TTC549 (cell line): ENCODE results near the gene CA4.
"Not testable (repeated sequence)": the region's sequence is repeated elsewhere in the genome, so short reads cannot be mapped to it uniquely, and the experiment has no call there.

Experiments used
- FAIRE-seq: peaks from 2 replicates; lab custom pipeline; 2012; peaks lifted over from hg19 to GRCh38; lab: Jason Lieb, UNC

Gene CA4

GRCh38 chr17:60155815-60156214, 6.0 kb downstream of the CA4 start:
- no peak for FAIRE-seq

- FAIRE-seq = no peak
These were observed 7.0 kb downstream of the CA4 start for GRCh38 chr17:60156746-60157145.

DNA sequence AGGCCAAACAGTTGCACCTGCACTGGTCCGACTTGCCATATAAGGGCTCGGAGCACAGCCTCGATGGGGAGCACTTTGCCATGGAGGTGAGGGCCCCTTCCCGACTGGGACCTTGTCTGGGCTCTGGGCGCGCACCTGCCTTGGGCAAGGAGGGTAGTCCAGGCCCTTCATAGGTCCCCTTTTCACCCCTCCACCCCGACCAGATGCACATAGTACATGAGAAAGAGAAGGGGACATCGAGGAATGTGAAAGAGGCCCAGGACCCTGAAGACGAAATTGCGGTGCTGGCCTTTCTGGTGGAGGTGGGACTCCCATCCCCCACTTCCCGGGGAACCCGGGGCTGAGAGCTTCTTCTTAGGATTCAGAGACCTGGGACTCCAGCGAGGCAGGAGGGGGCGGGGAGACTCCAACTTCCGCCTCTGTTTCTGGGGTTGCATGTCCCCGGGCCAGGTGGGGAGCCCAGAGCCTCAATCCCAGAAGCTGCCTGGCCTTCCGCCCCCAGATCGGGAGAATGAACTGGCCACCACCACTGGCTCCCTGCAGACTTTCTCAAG, 7.8 kb downstream of the CA4 start:
- no peak for FAIRE-seq

GRCh38 chr17:60158751-60159478, 9.1 kb downstream of the CA4 start:
- no peak for FAIRE-seq

DNA sequence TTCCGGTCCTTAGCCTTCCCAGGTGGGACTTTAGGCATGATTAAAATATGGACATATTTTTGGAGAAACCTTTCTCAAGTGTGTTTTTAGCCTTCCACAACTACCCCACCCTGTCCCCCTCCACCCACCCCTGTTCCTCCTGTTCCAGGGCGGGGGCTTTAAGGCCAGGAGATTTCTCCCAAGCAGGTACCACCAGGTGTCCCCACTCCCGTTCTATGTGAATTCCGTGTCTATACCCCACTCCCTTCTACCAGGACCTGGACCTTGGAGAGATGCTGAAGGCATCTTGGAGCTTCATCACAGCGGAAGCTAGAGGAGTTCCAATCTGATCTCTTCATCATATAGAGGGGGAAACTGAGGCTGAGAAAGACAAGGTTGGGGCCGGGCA, 9.7 kb downstream of the CA4 start:
- no peak for FAIRE-seq

GRCh38 chr17:60160829-60161501, 11.2 kb downstream of the CA4 start:
- FAIRE-seq = no peak

DNA sequence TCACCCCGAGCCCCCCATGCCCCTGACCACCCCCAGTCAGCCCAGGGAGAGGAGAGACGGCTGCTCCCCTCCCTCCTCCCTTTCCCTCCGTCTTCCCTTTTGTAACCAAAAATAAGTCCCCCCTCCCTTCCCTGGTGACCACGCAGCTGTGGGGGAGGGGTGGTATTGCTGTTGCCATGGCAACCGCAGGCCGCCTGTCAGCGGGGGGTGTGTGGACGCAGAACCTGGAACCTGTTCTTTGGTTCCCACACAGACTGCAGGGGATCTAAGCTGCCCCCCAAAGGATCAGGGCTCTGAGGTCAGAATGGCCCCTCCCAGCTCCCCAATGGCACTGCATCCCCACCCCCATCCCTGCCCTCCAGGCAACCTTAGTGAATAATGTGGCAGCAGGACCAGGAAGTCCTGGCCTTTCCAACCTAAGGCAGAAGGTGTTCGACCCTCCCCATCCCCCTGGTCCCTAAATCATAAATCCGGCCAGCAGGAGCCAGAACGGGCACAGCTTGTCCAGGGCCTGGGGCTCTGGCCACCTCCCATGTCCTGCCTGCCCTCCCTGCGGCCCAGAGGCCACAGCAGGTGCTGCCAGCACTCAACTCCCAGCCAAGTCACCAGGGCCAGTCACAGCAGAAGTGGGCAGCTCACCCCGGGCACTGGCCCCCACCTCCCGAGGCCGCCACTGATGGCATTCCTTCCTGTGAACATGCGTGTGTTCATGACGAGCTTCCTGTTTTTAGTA, 12.0 kb downstream of the CA4 start:
- no peak for FAIRE-seq

GRCh38 chr17:60163108-60163784, 13.5 kb downstream of the CA4 start:
- FAIRE-seq = no peak

DNA sequence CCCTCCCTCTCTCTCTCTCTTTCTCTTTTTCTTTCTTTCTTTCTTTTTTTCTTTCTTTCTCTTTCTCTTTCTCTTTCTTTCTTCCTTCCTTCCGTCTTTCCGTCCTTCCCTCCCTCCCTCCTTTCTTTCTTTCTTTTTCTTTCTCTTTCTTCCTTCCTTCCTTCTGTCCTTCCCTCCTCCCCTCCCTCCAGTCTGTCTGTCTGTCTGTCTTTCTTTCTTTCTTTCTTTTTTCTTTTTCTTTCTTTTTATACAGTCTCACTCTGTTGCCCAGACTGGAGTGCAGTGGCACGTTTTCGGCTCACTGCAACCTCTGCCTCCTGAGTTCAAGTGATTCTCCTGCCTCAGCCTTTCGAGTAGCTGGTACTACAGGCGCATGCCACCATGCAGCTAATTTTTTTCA, 14.4 kb downstream of the CA4 start:
- FAIRE-seq = no peak

GRCh38 chr17:60164697-60165096, 14.9 kb downstream of the CA4 start:
- FAIRE-seq = no peak

DNA sequence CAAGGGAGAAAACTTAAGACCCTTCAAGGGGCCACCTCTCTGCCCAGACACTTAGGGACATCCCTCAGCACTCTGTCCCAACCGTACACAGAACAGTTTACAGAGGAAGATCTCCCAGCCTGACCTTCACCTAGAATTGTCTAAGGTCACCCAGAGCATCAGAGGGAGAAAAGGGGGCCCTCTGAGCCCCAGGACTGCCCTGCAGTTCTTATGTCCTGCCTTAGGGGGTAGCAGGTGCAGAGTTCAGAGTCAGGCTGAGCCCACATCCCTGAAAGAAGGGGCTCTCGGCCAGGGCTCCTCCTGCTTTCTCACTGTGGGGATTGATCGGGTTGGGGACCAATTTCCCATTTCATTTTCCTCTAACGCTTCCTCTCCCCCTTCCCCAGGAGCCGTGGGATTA, 15.4 kb downstream of the CA4 start:
- FAIRE-seq = no peak

DNA sequence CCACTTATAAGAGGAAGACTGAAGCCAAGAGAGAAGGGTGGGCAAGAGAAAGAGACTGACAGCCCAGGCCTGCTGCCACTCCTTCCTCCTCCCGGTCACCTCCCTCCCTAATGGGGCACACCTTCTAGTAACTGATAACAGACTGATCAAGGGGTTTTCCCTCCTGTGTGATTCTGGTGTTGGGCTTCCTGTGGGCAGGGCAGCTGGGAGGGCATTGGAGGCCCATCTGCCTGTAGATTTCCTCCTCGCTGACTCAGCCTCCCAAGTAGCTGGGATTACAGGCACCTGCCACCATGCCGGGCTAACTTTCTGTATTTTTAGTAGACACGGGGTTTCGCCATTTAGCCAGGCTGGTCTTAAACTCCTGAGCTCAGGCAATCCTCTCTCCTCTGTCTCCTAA, 16.2 kb downstream of the CA4 start:
- no peak for FAIRE-seq

DNA sequence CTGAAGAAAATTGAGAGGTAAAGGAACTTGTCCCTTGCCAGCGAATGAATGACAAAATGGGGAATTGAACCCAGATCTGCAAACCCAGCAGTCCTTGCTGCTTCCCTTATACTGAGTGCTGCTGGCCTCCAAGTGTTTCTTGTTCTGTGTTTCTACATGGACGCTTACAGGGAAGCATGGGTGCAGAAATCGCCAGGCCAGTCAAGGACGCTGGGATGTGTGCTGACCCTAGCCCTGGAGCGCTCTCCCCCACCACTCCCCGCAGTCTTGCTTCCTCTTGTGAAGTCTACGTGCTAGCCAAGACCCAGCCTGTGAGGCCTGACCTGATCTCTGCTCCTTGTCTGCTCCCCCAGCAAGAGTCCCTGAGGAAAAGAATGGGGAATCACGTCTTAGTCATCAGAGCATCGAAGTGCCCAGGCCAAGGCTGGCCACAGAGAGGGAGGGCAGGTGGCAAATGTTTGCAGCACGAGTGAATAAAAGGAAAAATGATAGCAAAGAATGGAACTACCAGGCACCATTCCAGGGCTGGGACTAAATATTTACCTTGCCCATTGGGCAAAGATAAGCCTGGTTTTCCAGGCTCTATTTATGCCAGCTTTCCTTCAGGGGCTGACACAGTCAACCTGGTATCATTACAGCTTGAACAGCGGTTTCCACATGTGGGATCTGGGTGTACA, 17.4 kb downstream of the CA4 start:
- no peak for FAIRE-seq

GRCh38 chr17:60168654-60169053, 18.9 kb downstream of the CA4 start:
- no peak for FAIRE-seq

- no peak for FAIRE-seq
These were observed 20.4 kb downstream of the CA4 start for GRCh38 chr17:60169921-60170817.

GRCh38 chr17:60170835-60171752, 21.3 kb downstream of the CA4 start:
- FAIRE-seq = no peak

- no peak for FAIRE-seq
These were observed 21.9 kb downstream of the CA4 start for GRCh38 chr17:60171753-60172079.

GRCh38 chr17:60173304-60173819, 23.6 kb downstream of the CA4 start:
- FAIRE-seq = no peak

GRCh38 chr17:60174035-60174434, 24.3 kb downstream of the CA4 start:
- FAIRE-seq = no peak

GRCh38 chr17:60174767-60175166, 25.0 kb downstream of the CA4 start:
- FAIRE-seq = not testable (repeated sequence)
